H9 (cell line): ENCODE measurements around the gene BACH2. TPM values are rescaled to one million over a fixed set of nuclear protein-coding genes. Genes with fewer than 3 reads are reported as not detected.

Experiments
- DNase-seq: peaks from one replicate; pipeline ENCODE4 v3.0.0-alpha.2; 2017
- H2AFZ ChIP-seq: one replicate; pipeline ENCODE4 v1.6.1; 2013; ENCODE audit warnings: mild to moderate bottlenecking, low read length, control low read depth, moderate library complexity
- H2AK5ac ChIP-seq: 2 replicates; pipeline ENCODE4 v1.6.1; 2013; ENCODE audit warnings: low read length, control low read depth, mixed read lengths; ENCODE audit not compliant: insufficient read length
- H2BK120ac ChIP-seq: one replicate; pipeline ENCODE4 v1.6.1; 2013; ENCODE audit warnings: low read depth, mild to moderate bottlenecking, low read length, control low read depth, inconsistent platforms; ENCODE audit not compliant: poor library complexity, severe bottlenecking
- H2BK12ac ChIP-seq: 2 replicates; pipeline ENCODE4 v1.6.1; 2013; ENCODE audit warnings: low read length, control low read depth, mixed read lengths, low read depth; ENCODE audit not compliant: insufficient read length
- H2BK15ac ChIP-seq: 2 replicates; pipeline ENCODE4 v1.6.1; 2013; ENCODE audit warnings: low read depth, low read length, control low read depth
- H2BK20ac ChIP-seq: one replicate; pipeline ENCODE4 v1.6.1; 2013; ENCODE audit warnings: low read depth, mild to moderate bottlenecking, low read length, control low read depth, inconsistent platforms; ENCODE audit not compliant: poor library complexity, severe bottlenecking
- H2BK5ac ChIP-seq: 2 replicates; pipeline ENCODE4 v1.6.1; 2013; ENCODE audit warnings: low read length, control low read depth, mixed read lengths; ENCODE audit not compliant: insufficient read length
- H3K14ac ChIP-seq: 2 replicates; pipeline ENCODE4 v1.6.1; 2013; ENCODE audit warnings: low read length, control low read depth; ENCODE audit not compliant: insufficient read depth
- H3K18ac ChIP-seq: 2 replicates; pipeline ENCODE4 v1.6.1; 2013; ENCODE audit warnings: low read depth, mild to moderate bottlenecking, mixed read lengths, low read length, control low read depth; ENCODE audit not compliant: insufficient read length
- H3K23ac ChIP-seq: 2 replicates; pipeline ENCODE4 v1.6.1; 2013; ENCODE audit warnings: low read length, control low read depth, mixed read lengths, low read depth; ENCODE audit not compliant: insufficient read length
- H3K23me2 ChIP-seq: 2 replicates; pipeline ENCODE4 v1.6.1; 2013; ENCODE audit warnings: low read depth, mild to moderate bottlenecking, mixed read lengths, low read length, control low read depth; ENCODE audit not compliant: insufficient read length, poor library complexity, severe bottlenecking
- H3K27ac ChIP-seq: 2 replicates; pipeline ENCODE4 v1.5.1; 2013; ENCODE audit warnings: low read length, control low read depth, mixed read lengths, low read depth; ENCODE audit not compliant: insufficient read length
- H3K27me3 ChIP-seq: 2 replicates; pipeline ENCODE4 v1.6.1; 2013; ENCODE audit warnings: low read length, control low read depth, inconsistent platforms; ENCODE audit not compliant: insufficient read depth
- H3K4ac ChIP-seq: 2 replicates; pipeline ENCODE4 v1.6.1; 2013; ENCODE audit warnings: low read depth, mild to moderate bottlenecking, control low read depth, inconsistent platforms, low read length, moderate library complexity
- H3K4me1 ChIP-seq: 2 replicates; pipeline ENCODE4 v1.6.1; 2013; ENCODE audit warnings: low read length, control low read depth, inconsistent platforms; ENCODE audit not compliant: insufficient read depth
- H3K4me2 ChIP-seq: 2 replicates; pipeline ENCODE4 v1.6.1; 2013; ENCODE audit warnings: low read length, control low read depth, mixed read lengths; ENCODE audit not compliant: insufficient read length, insufficient read depth
- H3K56ac ChIP-seq: 2 replicates; pipeline ENCODE4 v1.6.1; 2013; ENCODE audit warnings: low read depth, mild to moderate bottlenecking, mixed read lengths, low read length, control low read depth; ENCODE audit not compliant: insufficient read length
- H3K79me1 ChIP-seq: 2 replicates; pipeline ENCODE4 v1.6.1; 2013; ENCODE audit warnings: low read depth, mild to moderate bottlenecking, moderate library complexity, low read length, control low read depth, inconsistent platforms; ENCODE audit not compliant: insufficient read depth, poor library complexity, severe bottlenecking
- H3K79me2 ChIP-seq: 2 replicates; pipeline ENCODE4 v1.6.1; 2013; ENCODE audit warnings: low read length, control low read depth, inconsistent platforms; ENCODE audit not compliant: insufficient read depth
- H3K9ac ChIP-seq: 2 replicates; pipeline ENCODE4 v1.6.1; 2013; ENCODE audit warnings: low read length, control low read depth, mixed read lengths; ENCODE audit not compliant: insufficient read length; ENCODE audit errors: extremely low read depth
- H3K9me3 ChIP-seq: one replicate; pipeline ENCODE4 v1.6.1; 2013; ENCODE audit warnings: low read depth, low read length, inconsistent platforms; ENCODE audit not compliant: control insufficient read depth
- H3T11ph ChIP-seq: one replicate; pipeline ENCODE4 v1.6.1; 2013; ENCODE audit warnings: mild to moderate bottlenecking, low read length, control low read depth, inconsistent platforms
- H4K20me1 ChIP-seq: one replicate; pipeline ENCODE4 v1.6.1; 2013; ENCODE audit not compliant: control insufficient read depth, insufficient read length, insufficient read depth
- H4K5ac ChIP-seq: 2 replicates; pipeline ENCODE4 v1.6.1; 2013; ENCODE audit warnings: low read depth, mild to moderate bottlenecking, mixed read lengths, low read length, control low read depth; ENCODE audit not compliant: insufficient read length
- H4K8ac ChIP-seq: replicated peaks from 2 replicates; pipeline ENCODE4 v1.6.1; 2013; ENCODE audit warnings: low read length, control low read depth, mixed read lengths, low read depth; ENCODE audit not compliant: insufficient read length
- H4K91ac ChIP-seq: 2 replicates; pipeline ENCODE4 v1.6.1; 2013; ENCODE audit warnings: low read depth, mild to moderate bottlenecking, moderate library complexity, mixed read lengths, low read length, control low read depth; ENCODE audit not compliant: insufficient read length
- H3K27ac Mint-ChIP-seq, 3 experiments: 2 replicates in 2 of 3; 3 replicates in 1 of 3; pipeline ENCODE4 v1.8.0; 2020 to 2021; ENCODE audit warnings: mixed read lengths in 3 of 3, mild to moderate bottlenecking in 1 of 3, moderate library complexity in 1 of 3
- H3K27me3 Mint-ChIP-seq: 2 replicates; pipeline ENCODE4 v1.8.0; 2021; ENCODE audit warnings: low read depth, mild to moderate bottlenecking, moderate library complexity, mixed read lengths
- H3K36me3 Mint-ChIP-seq, 3 experiments: 2 replicates in 2 of 3; 3 replicates in 1 of 3; pipeline ENCODE4 v1.8.0; 2020 to 2021; ENCODE audit warnings: low read depth in 3 of 3, mixed read lengths in 3 of 3; ENCODE audit not compliant: insufficient read depth in 1 of 3
- H3K4me1 Mint-ChIP-seq, 2 experiments: 2 replicates each; pipeline ENCODE4 v1.8.0; 2020; ENCODE audit warnings: mixed read lengths in 2 of 2
- H3K4me3 Mint-ChIP-seq, 2 experiments: 2 replicates in 1 of 2; 3 replicates in 1 of 2; pipeline ENCODE4 v1.8.0; 2020 to 2021; ENCODE audit warnings: mild to moderate bottlenecking in 2 of 2, mixed read lengths in 2 of 2, moderate library complexity in 1 of 2
- H3K9me3 Mint-ChIP-seq, 2 experiments: 2 replicates in 1 of 2; 3 replicates in 1 of 2; pipeline ENCODE4 v1.8.0; 2020; ENCODE audit warnings: mild to moderate bottlenecking in 2 of 2, mixed read lengths in 2 of 2, moderate library complexity in 1 of 2
- WGBS: extraction: QIAGEN DNeasy Blood & Tissue Kit; methylation state at CpG from one replicate; pipeline ENCODE4 v1.1.7; 2013; ENCODE audit warnings: missing lambda C conversion rate, low lambda C conversion rate, mixed read lengths; ENCODE audit not compliant: insufficient read length; ENCODE audit errors: extremely low coverage; 5-methylcytosine and 5-hydroxymethylcytosine counted together
- total RNA-seq: library from RNA; stranded (reverse); gene quantifications from 2 replicates; pipeline ENCODE4 v1.2.1, GENCODE V29; 2021
- TF ChIP-seq, protein P1 (sequence below): fragments of 200-600 bp; sonication (generic); conservative IDR thresholded peaks from 3 replicates; pipeline ENCODE4 v1.8.0; 2021; ENCODE audit warnings: antibody characterized with exemption, mild to moderate bottlenecking

The BACH2 gene
- total RNA-seq, 1 experiment from 2014 or later, result 2.0 TPM

DNA sequence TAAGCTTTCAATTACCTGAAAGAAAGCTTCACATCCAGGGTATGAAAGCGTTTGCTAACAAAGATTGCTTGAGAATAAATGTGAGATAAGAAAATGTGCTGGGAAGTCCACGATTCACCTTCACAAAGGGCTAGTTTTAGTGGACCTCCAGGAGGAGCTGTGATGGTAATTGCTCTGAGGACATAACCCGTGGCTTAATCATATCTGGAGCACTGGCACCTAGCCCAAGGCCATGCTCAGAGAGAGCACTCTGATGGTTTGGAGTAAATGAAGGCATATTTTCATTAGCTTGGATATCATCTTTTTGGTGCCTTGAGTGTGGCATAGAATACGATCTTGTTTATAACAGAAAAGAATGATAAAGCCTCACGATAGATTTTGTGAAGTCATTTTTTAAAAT lies 46.9 kb upstream of the BACH2 start:
- Histone ChIP-seq H2BK5ac (no peak overlapping the region), H3K79me2 (no peaks in the 10 kb centered on the region)

More for the DNA sequence above, 46.9 kb upstream of the BACH2 start:
- Histone ChIP-seq H3K79me1 (no peaks in the 10 kb centered on the region), H3K56ac (no peak overlapping the region), H4K20me1 (no peaks in the 10 kb centered on the region), H3K18ac (no peak overlapping the region), H2BK120ac (no peak overlapping the region), H3K9ac (no peak overlapping the region), H4K91ac (no peak overlapping the region), H3K4me2 (no peak overlapping the region), H3K23ac (no peak overlapping the region), H3K23me2 (no peaks in the 10 kb centered on the region), H3K27ac (no peak overlapping the region), H2AFZ (no peak overlapping the region), H3K9me3 (no peaks in the 10 kb centered on the region), H4K5ac (no peak overlapping the region), H3K4me1 (no peaks in the 10 kb centered on the region), H2BK12ac (no peak overlapping the region), H3K14ac (no peak overlapping the region), H4K8ac (no peak overlapping the region), H3T11ph (no peak overlapping the region), H2AK5ac (no peak overlapping the region), H3K4ac (no peak overlapping the region), H2BK20ac (no peak overlapping the region), H2BK15ac (no peak overlapping the region), H3K27me3 (no peaks in the 10 kb centered on the region)
- H3K4me1 Mint-ChIP-seq, result no peaks in the 10 kb centered on the region
- no peak for DNase-seq
- WGBS, result no CpG with 5 or more reads among the region's 5 CpGs
- no peak overlapping the region for H3K27ac Mint-ChIP-seq
- no peak overlapping the region for H3K4me3 Mint-ChIP-seq
- H3K27me3 Mint-ChIP-seq, result peaks cover 8% of the 10 kb centered on the region
- peaks cover 0 to 4% (median 0%) of the 10 kb centered on the region in 3 experiments; a peak in 2 of 7 replicates for H3K36me3 Mint-ChIP-seq
- peaks cover 5% of the 10 kb centered on the region in 2 experiments; a peak in 2 of 5 replicates for H3K9me3 Mint-ChIP-seq
- TF ChIP-seq, protein P1, sequence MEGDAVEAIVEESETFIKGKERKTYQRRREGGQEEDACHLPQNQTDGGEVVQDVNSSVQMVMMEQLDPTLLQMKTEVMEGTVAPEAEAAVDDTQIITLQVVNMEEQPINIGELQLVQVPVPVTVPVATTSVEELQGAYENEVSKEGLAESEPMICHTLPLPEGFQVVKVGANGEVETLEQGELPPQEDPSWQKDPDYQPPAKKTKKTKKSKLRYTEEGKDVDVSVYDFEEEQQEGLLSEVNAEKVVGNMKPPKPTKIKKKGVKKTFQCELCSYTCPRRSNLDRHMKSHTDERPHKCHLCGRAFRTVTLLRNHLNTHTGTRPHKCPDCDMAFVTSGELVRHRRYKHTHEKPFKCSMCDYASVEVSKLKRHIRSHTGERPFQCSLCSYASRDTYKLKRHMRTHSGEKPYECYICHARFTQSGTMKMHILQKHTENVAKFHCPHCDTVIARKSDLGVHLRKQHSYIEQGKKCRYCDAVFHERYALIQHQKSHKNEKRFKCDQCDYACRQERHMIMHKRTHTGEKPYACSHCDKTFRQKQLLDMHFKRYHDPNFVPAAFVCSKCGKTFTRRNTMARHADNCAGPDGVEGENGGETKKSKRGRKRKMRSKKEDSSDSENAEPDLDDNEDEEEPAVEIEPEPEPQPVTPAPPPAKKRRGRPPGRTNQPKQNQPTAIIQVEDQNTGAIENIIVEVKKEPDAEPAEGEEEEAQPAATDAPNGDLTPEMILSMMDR, result no peak
